Measurements from ENCODE around the gene RBP5. TPM values are rescaled to one million over a fixed set of nuclear protein-coding genes. Genes with fewer than 3 reads are reported as not detected.

RBP5 gene
- total RNA-seq, 2 donors from 2014 or later = 5.1 to 5.7 TPM

- intact Hi-C loops (cut with DNase I) = no loop called here
- DNase-seq (ENCODE audit: low spot score) = peak; percentile 72
These were observed 21.7 kb upstream of the RBP5 start for GRCh38 chr12:7150356-7150755.

GRCh38 chr12:7146906-7147305, 18.2 kb upstream of the RBP5 start:
- DNase-seq (ENCODE audit: low spot score) = no peak
- intact Hi-C loops (cut with DNase I) = no loop called here

DNA sequence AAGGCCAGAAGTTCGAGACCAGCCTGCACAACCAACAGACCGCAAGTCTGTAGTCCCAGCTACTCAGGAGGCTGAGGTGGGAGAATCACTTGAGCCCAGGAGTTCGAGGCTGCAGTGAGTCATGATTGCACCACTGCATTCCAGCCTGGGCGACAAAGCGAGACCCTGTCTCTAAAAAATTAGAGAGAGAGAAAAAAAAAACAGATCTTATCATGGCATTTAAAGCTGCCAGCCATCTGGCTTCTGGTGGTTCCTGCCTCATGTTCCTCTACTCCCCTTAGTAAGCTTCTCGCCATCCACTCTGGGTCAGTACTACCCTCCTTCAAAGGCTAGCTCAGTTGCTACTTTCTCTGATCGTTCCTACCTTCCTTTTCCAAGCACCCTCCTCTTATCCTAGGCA, 17.5 kb upstream of the RBP5 start:
- peak; percentile 30 for DNase-seq (ENCODE audit: low spot score)
- intact Hi-C loops (cut with DNase I) = no loop called here

GRCh38 chr12:7145671-7146070, 17.0 kb upstream of the RBP5 start:
- no peak for DNase-seq (ENCODE audit: low spot score)
- intact Hi-C loops (cut with DNase I) = no loop called here

- DNase-seq (ENCODE audit: low spot score) = peak; percentile 82
- intact Hi-C loops (cut with DNase I) = no loop called here
These were observed 15.9 kb upstream of the RBP5 start for GRCh38 chr12:7144414-7145120.

- intact Hi-C loops (cut with DNase I) = no loop called here
- DNase-seq (ENCODE audit: low spot score) = no peak
These were observed 14.9 kb upstream of the RBP5 start for GRCh38 chr12:7143564-7143963.

DNA sequence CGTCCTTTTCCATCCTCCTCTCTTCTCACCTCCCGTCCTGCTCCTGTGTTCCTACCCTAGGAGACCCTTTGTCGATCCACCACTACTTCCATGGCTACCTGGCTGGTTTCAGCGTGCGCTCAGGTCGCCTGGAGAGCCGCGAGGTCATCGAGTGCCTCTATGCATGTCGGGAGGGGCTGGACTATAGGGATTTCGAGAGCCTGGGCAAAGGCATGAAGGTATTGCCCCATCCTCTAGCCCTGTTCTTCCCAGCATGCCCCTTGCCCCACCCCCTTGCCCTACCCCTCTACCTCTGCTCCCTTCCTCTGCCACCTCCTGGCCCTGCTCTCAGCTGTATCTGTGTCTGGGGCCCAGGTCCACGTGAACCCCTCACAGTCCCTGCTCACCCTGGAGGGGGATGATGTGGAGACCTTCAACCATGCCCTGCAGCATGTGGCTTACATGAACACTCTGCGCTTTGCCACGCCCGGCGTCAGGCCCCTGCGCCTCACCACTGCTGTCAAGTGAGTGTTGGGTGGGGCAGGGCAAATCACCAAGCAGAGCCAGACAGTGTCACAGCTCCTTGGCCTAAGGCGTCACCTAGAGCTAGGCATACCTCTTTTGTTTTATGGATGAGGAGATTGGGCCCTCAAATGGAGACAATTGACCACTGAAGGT, 14.2 kb upstream of the RBP5 start:
- intact Hi-C loops (cut with DNase I) = no loop called here
- peak; percentile 49 for DNase-seq (ENCODE audit: low spot score)

- peak; percentile 80 for DNase-seq (ENCODE audit: low spot score)
- intact Hi-C loops (cut with DNase I) = no loop called here
These were observed 13.5 kb upstream of the RBP5 start for GRCh38 chr12:7142056-7142644.

GRCh38 chr12:7141351-7142005, 12.8 kb upstream of the RBP5 start:
- intact Hi-C loops (cut with DNase I) = no loop called here
- no peak for DNase-seq (ENCODE audit: low spot score)

- no peak for DNase-seq (ENCODE audit: low spot score)
- intact Hi-C loops (cut with DNase I) = no loop called here
These were observed 10.5 kb upstream of the RBP5 start for GRCh38 chr12:7139200-7139599.

GRCh38 chr12:7137908-7138307, 9.2 kb upstream of the RBP5 start:
- intact Hi-C loops (cut with DNase I) = no loop called here
- no peak for DNase-seq (ENCODE audit: low spot score)

DNA sequence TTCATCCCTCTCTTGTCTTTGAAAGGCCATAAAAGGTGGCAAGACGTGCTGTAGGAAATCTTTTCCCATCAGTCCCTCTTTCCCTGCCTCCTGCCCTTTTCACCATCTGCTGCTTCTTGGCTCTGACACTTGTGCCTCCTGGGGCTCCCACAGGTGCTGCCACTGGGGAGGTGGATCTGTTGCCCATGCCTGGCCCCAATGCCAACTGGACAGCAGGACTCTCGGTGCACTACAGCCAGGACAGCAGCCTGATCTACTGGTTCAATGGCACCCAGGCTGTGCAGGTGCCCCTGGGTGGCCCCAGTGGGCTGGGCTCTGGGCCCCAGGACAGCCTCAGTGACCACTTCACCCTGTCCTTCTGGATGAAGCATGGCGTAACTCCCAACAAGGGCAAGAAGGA, 8.0 kb upstream of the RBP5 start:
- no peak for DNase-seq (ENCODE audit: low spot score)
- intact Hi-C loops (cut with DNase I) = no loop called here

DNA sequence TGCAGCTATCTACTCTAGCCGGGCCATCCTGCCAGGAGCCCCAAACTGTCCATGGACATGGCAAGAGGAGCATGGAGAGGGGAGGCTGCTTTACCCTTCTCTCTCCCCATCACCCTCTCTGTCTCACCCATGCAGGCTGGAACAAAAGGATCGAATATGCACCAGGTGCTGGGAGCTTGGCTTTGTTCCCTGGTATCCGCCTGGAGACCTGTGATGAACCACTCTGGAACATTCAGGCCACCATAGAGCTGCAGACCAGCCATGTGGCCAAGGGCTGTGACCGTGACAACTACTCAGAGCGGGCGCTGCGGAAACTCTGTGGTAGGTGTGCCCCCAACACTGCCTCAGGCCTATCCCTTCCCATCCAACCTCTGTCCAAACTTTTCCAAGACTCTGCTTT, 7.4 kb upstream of the RBP5 start:
- no peak for DNase-seq (ENCODE audit: low spot score)
- intact Hi-C loops (cut with DNase I) = no loop called here

GRCh38 chr12:7134396-7135166, 5.9 kb upstream of the RBP5 start:
- DNase-seq (ENCODE audit: low spot score) = no peak
- intact Hi-C loops (cut with DNase I) = no loop called here

- intact Hi-C loops (cut with DNase I) = no loop called here
- DNase-seq (ENCODE audit: low spot score) = no peak
These were observed 2.8 kb upstream of the RBP5 start for GRCh38 chr12:7131502-7131866.

GRCh38 chr12:7130701-7131501, 2.2 kb upstream of the RBP5 start:
- DNase-seq (ENCODE audit: low spot score) = no peak
- intact Hi-C loops (cut with DNase I) = no loop called here

GRCh38 chr12:7129872-7130691, 1.4 kb upstream of the RBP5 start, which contains the start of gene CLSTN3:
Gene CLSTN3, plus strand, starts transcription at chr12:7130371. Its CDS starts 278 bp downstream, at chr12:7130649.
- intact Hi-C loops (cut with DNase I) = no loop called here
- DNase-seq (ENCODE audit: low spot score) = peak; percentile 88

DNA sequence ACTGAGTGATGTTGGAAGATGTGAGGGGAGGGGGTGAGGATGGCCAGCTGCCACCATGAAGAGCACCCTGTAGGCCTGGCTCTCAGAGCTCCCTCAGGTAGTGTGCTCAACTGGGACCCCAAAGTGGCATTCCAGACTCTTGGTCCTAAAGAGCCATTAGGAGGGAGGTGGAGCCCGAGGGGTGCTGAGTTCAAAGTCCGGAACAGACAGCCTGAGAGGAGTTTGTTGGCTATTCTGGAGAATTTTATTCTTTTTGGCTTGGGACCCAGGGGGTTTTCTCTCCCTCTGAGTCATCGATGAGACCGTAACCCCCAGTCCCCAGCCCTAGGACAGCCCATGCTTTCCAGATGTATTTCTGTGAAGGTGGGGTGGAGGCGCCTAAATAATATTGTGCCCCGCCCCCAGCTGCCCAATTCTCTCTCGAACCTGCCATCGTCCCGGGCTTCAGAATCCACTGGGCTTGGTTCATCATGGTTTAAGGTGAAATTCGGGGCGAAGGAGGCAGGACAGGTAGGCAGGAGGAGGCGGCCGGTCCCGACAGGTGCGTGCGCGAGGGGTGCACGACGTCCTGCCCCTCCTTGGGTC, 690 bp upstream of the RBP5 start:
- DNase-seq (ENCODE audit: low spot score) = no peak

More for the DNA sequence above, 690 bp upstream of the RBP5 start:
- intact Hi-C loops (cut with DNase I) = no loop called here
